SK-N-SH treated with all-trans-retinoic acid at 6 μM for 48 hours (cell line): ENCODE measurements around the gene MYH9.

ENCODE experiments used
- ATAC-seq: fragments of 200-7000 bp; cut with Tn5 transposase; 3 replicates; pipeline ENCODE4 v1.9.1; 2020; ENCODE audit warnings: mild to moderate bottlenecking, moderate library complexity
- ARNTL ChIP-seq: fragments of 450-650 bp; formaldehyde crosslinking; IDR thresholded peaks from 2 replicates; pipeline ENCODE4 v1.5.0; 2020; ENCODE audit warnings: low read depth, mild to moderate bottlenecking, moderate library complexity, borderline replicate concordance
- BACH2 ChIP-seq: fragments of 250-450 bp; sonication (Bioruptor Pico); IDR thresholded peaks from 2 replicates; pipeline ENCODE4 v1.9.0; 2021; ENCODE audit warnings: mild to moderate bottlenecking, borderline replicate concordance
- CSDC2 ChIP-seq: fragments of 250-450 bp; sonication (Bioruptor Pico); IDR thresholded peaks from 2 replicates; pipeline ENCODE4 v1.5.0; 2020; ENCODE audit warnings: mild to moderate bottlenecking, moderate library complexity
- ESRRG ChIP-seq: fragments of 250-450 bp; sonication (Bioruptor Pico); IDR thresholded peaks from 2 replicates; pipeline ENCODE4 v1.6.1; 2021; ENCODE audit warnings: mild to moderate bottlenecking
- ISL1 ChIP-seq: fragments of 250-450 bp; sonication (Bioruptor Pico); IDR thresholded peaks from 2 replicates; pipeline ENCODE4 v2.1.2; 2022; ENCODE audit warnings: mild to moderate bottlenecking, moderate library complexity
- OSR1 ChIP-seq: fragments of 250-450 bp; sonication (Bioruptor Pico); IDR thresholded peaks from 2 replicates; pipeline ENCODE4 v1.8.0; 2022; ENCODE audit warnings: moderate library complexity, mild to moderate bottlenecking, inconsistent platforms
- PPARA ChIP-seq: fragments of 250-450 bp; sonication (Bioruptor Pico); IDR thresholded peaks from 2 replicates; pipeline ENCODE4 v1.5.0; 2020; ENCODE audit warnings: mild to moderate bottlenecking, borderline replicate concordance
- RARB ChIP-seq: fragments of 250-450 bp; sonication (Bioruptor Pico); IDR thresholded peaks from 2 replicates; pipeline ENCODE4 v1.8.0; 2021; ENCODE audit warnings: mild to moderate bottlenecking, moderate library complexity
- SNAI2 ChIP-seq: fragments of 250-450 bp; sonication (Bioruptor Pico); IDR thresholded peaks from 2 replicates; pipeline ENCODE4 v1.5.0; 2020; ENCODE audit warnings: mild to moderate bottlenecking, moderate library complexity
- TCF4 ChIP-seq: fragments of 250-450 bp; sonication (Bioruptor Pico); IDR thresholded peaks from 2 replicates; pipeline ENCODE4 v1.8.0; 2021; ENCODE audit warnings: mild to moderate bottlenecking, moderate library complexity, borderline replicate concordance
- TOX ChIP-seq: fragments of 250-450 bp; sonication (Bioruptor Pico); IDR thresholded peaks from 2 replicates; pipeline ENCODE4 v1.8.0; 2021; ENCODE audit warnings: mild to moderate bottlenecking, moderate library complexity, borderline replicate concordance
- ZC3H10 ChIP-seq: fragments of 250-450 bp; sonication (Bioruptor Pico); IDR thresholded peaks from 2 replicates; pipeline ENCODE4 v1.5.1; 2021; ENCODE audit warnings: mild to moderate bottlenecking, moderate library complexity
- ZFP3 ChIP-seq: fragments of 250-450 bp; sonication (Bioruptor Pico); IDR thresholded peaks from 2 replicates; pipeline ENCODE4 v1.5.0; 2020; ENCODE audit warnings: mild to moderate bottlenecking, moderate library complexity
- ZFP30 ChIP-seq: fragments of 450-650 bp; formaldehyde crosslinking; IDR thresholded peaks from 2 replicates; pipeline ENCODE4 v1.5.0; 2022; ENCODE audit warnings: mild to moderate bottlenecking, moderate library complexity
- ZNF565 ChIP-seq: fragments of 450-650 bp; formaldehyde crosslinking; conservative IDR thresholded peaks from 2 replicates; pipeline ENCODE4 v1.5.0; 2020; ENCODE audit warnings: low read depth, mild to moderate bottlenecking, moderate library complexity
- ZNF70 ChIP-seq: fragments of 450-650 bp; formaldehyde crosslinking; IDR thresholded peaks from 2 replicates; pipeline ENCODE4 v1.5.0; 2020; ENCODE audit warnings: mild to moderate bottlenecking, moderate library complexity
- ZNF8 ChIP-seq: fragments of 450-650 bp; formaldehyde crosslinking; IDR thresholded peaks from 2 replicates; pipeline ENCODE4 v1.5.0; 2020; ENCODE audit warnings: mild to moderate bottlenecking, moderate library complexity
- TF ChIP-seq, protein P1 (sequence below): fragments of 250-450 bp; sonication (Bioruptor Pico); IDR thresholded peaks from 2 replicates; pipeline ENCODE4 v1.5.1; 2020; ENCODE audit warnings: low read depth, mild to moderate bottlenecking, moderate library complexity
- TF ChIP-seq, protein P2 (sequence below): fragments of 250-450 bp; sonication (Bioruptor Pico); IDR thresholded peaks from 2 replicates; pipeline ENCODE4 v1.5.0; 2020; ENCODE audit warnings: mild to moderate bottlenecking, moderate library complexity
- TF ChIP-seq, protein P3 (sequence below): fragments of 250-450 bp; sonication (Bioruptor Pico); IDR thresholded peaks from 2 replicates; pipeline ENCODE4 v1.8.0; 2020; ENCODE audit warnings: mild to moderate bottlenecking, moderate library complexity, borderline replicate concordance

The MYH9 gene

DNA sequence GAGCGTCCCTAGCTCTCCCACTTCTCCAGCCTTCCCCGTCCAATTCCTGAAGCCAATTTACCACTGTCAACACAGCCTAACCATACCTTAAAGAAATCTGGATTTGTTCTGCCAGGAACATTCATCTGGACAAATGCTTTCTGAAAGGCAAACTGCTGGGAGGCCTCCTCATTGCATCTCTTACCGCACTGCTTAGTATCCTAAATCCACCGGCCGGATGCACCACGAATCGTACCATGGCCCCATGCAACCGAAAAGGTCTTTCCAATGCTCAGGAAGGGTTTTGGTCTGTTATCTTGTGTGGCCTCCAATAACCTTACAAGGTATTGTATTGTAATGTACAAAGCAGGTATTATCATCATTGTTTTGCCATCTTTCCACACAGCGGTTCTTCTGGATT, 57.6 kb downstream of the MYH9 start:
- no peak for ATAC-seq
- no peak for TF ChIP-seq ZC3H10 (CRISPR knock-in tag)
- TF ChIP-seq, all 23 proteins: peak for 0

DNA sequence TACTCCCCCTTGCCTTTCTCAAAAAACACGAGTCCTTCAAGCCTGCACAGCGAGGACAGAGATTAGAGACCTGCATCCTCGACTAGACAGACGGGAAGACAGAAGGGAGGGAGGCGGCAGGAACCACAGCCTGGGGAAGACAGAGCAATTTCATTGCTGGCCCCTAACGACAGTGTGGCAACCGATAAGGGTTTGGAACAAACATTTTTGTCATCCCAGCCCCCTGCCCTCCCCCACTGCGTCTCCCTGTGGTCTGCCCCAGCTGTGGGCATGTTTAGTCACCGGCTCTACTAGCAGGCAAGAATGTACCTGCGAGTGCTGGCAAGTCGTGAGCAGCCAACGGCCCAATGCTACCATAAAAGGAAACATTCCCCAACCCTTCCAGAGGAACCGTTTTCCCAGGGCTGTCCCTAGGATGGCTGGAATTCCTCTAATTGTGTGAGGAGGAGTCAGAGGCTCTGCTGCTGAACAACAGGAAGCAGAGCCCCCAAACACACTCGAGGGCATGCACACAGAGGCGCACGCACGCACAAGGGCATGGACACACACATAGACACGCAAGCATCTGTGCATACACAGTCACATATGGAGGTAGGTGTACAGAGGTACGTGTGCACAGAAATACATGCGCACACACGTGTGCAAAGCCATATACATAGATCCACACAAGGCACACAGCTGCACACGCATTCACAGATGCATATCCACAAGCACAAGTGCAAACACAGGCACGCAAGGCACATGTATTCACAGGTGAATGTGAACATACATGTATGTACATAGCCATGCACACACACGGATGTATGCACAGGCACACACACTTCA, 58.3 kb downstream of the MYH9 start:
- peak; percentile 69 for ATAC-seq
- TF ChIP-seq ZNF70 (CRISPR knock-in tag), result no peak
- no peak for TF ChIP-seq ZFP30 (CRISPR knock-in tag)
- TF ChIP-seq ZC3H10 (CRISPR knock-in tag), result no peak
- no peak for TF ChIP-seq SNAI2
- no peak; the same call in 1 of the 2 replicates for TF ChIP-seq ISL1 (CRISPR knock-in tag)
- no peak for TF ChIP-seq BACH2 (CRISPR knock-in tag)
- TF ChIP-seq RARB (CRISPR knock-in tag), result no peak
- no peak for TF ChIP-seq ARNTL (CRISPR knock-in tag)
- 0 out of 2 replicates have a peak, but pooled peaks have one; percentile 13 for TF ChIP-seq TOX (CRISPR knock-in tag)
- TF ChIP-seq ZNF8 (CRISPR knock-in tag), result no peak
- TF ChIP-seq CSDC2, result 0 out of 2 replicates have a peak, but pooled peaks have one; percentile 54
- TF ChIP-seq TCF4 (CRISPR knock-in tag), result no peak
- TF ChIP-seq, protein P1, sequence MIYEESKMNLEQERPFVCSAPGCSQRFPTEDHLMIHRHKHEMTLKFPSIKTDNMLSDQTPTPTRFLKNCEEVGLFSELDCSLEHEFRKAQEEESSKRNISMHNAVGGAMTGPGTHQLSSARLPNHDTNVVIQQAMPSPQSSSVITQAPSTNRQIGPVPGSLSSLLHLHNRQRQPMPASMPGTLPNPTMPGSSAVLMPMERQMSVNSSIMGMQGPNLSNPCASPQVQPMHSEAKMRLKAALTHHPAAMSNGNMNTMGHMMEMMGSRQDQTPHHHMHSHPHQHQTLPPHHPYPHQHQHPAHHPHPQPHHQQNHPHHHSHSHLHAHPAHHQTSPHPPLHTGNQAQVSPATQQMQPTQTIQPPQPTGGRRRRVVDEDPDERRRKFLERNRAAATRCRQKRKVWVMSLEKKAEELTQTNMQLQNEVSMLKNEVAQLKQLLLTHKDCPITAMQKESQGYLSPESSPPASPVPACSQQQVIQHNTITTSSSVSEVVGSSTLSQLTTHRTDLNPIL (CRISPR knock-in tag), result no peak
- TF ChIP-seq, all 23 proteins: peak for 2

DNA sequence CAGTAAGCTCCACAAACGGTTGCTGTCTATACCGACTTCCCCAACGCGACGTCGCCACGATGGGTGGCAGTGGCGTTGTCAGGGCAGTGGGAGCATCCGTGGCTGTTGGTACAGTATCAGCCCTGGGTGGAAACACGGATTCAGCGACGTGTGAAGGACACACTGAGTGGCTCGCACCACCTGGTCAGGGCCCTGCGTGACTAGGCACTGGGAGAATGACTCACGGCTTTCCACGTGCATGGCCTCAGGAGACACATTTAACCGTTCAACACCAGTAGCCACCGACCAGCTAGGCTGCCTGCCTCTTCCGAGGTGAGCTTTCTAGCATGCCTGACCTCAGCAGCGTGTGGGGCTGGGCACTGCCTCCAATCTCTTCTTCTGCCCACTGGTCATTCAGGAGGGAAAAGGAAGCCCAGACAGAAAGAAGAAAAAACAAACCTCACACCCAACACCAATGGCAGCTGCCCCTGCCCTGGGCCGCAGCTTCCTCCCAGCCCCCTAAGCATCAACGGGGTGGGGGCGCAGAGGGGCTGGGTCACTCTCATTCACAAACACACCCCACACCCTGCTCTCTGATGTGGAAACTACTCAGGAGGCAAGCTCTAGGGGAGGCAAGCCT, 59.0 kb downstream of the MYH9 start:
- ATAC-seq, result peak; percentile 3; the same call in 2 of the 3 replicates

DNA sequence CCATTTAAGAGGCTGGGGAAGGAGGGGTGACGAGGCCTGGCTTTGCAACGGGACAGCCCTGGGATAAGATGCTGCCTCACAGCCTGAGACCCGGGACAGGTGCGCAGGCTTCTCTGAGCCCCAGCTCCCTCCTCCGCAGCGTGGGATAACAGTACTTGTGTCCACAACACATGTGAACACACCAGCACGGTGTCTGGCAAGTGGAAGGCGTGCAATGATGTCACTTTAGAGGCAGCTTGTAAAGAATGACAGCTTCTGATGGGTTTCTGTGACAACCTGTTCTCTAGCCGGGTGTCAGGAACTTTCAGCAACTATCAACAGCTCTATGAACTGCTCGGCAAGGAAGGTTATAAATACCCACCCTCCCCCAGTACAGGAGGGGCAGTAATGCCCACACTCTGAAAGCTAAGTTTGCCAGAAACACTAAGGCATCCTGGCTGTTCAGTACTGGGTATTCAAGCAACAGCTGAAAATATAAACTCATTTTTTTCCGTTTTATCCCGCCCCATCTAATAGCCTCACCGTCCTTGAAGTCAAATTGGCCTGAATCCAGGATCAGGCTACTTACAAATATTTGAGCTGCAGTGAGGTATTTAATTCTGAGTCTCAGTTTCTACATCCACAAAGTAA, 59.7 kb downstream of the MYH9 start:
- peak; percentile 0; the same call in 2 of the 3 replicates for ATAC-seq
- no peak for TF ChIP-seq ZNF70 (CRISPR knock-in tag)
- no peak for TF ChIP-seq ARNTL (CRISPR knock-in tag)
- TF ChIP-seq, protein P2, sequence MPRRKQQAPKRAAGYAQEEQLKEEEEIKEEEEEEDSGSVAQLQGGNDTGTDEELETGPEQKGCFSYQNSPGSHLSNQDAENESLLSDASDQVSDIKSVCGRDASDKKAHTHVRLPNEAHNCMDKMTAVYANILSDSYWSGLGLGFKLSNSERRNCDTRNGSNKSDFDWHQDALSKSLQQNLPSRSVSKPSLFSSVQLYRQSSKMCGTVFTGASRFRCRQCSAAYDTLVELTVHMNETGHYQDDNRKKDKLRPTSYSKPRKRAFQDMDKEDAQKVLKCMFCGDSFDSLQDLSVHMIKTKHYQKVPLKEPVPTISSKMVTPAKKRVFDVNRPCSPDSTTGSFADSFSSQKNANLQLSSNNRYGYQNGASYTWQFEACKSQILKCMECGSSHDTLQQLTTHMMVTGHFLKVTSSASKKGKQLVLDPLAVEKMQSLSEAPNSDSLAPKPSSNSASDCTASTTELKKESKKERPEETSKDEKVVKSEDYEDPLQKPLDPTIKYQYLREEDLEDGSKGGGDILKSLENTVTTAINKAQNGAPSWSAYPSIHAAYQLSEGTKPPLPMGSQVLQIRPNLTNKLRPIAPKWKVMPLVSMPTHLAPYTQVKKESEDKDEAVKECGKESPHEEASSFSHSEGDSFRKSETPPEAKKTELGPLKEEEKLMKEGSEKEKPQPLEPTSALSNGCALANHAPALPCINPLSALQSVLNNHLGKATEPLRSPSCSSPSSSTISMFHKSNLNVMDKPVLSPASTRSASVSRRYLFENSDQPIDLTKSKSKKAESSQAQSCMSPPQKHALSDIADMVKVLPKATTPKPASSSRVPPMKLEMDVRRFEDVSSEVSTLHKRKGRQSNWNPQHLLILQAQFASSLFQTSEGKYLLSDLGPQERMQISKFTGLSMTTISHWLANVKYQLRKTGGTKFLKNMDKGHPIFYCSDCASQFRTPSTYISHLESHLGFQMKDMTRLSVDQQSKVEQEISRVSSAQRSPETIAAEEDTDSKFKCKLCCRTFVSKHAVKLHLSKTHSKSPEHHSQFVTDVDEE (CRISPR knock-in tag), result no peak
- no peak for TF ChIP-seq TCF4 (CRISPR knock-in tag)
- TF ChIP-seq, protein P1 (CRISPR knock-in tag), result no peak
- no peak for TF ChIP-seq ZNF565 (CRISPR knock-in tag)
- TF ChIP-seq PPARA, result no peak
- TF ChIP-seq ZFP30 (CRISPR knock-in tag), result no peak
- no peak for TF ChIP-seq RARB (CRISPR knock-in tag)
- no peak for TF ChIP-seq TOX (CRISPR knock-in tag)
- no peak for TF ChIP-seq SNAI2
- no peak for TF ChIP-seq OSR1 (CRISPR knock-in tag)
- TF ChIP-seq CSDC2, result no peak; the same call in 1 of the 2 replicates
- no peak for TF ChIP-seq ZFP3 (CRISPR knock-in tag)
- no peak for TF ChIP-seq ZC3H10 (CRISPR knock-in tag)
- no peak for TF ChIP-seq BACH2 (CRISPR knock-in tag)

More for the DNA sequence above, 59.0 kb downstream of the MYH9 start:
- TF ChIP-seq, protein P3, sequence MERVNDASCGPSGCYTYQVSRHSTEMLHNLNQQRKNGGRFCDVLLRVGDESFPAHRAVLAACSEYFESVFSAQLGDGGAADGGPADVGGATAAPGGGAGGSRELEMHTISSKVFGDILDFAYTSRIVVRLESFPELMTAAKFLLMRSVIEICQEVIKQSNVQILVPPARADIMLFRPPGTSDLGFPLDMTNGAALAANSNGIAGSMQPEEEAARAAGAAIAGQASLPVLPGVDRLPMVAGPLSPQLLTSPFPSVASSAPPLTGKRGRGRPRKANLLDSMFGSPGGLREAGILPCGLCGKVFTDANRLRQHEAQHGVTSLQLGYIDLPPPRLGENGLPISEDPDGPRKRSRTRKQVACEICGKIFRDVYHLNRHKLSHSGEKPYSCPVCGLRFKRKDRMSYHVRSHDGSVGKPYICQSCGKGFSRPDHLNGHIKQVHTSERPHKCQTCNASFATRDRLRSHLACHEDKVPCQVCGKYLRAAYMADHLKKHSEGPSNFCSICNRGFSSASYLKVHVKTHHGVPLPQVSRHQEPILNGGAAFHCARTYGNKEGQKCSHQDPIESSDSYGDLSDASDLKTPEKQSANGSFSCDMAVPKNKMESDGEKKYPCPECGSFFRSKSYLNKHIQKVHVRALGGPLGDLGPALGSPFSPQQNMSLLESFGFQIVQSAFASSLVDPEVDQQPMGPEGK, result no peak
- TF ChIP-seq ISL1 (CRISPR knock-in tag) (peak; percentile 10; the same call in 1 of the 2 replicates), ESRRG (no peak)
